ENCODE measurements around the gene ATG7.

DNA sequence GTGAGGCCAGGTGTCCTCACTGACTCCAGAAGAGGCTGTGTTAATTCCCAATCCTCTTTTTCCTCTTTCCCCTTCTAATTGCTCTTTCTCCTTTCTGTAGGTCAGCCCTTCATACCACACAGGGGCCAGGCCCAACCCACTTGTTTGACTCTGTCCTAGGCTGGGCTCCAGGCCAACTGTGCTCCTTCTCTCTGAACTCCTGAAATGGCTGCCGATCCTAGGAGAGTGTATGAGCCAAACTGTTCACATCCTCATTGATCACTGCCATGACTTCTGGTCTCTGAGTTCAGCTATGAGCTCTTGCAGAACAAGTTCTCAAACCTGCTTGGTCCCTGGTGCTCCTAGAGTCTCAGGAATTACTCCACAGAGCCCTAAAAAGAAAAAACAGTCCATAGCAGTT is 226.4 kb downstream of the ATG7 start:
- no peak for TF ChIP-seq EZH2 (IDR thresholded peaks at IDR 0.05; ENCODE audit: borderline replicate concordance, low read depth, low read length, severe bottlenecking)
- TF ChIP-seq, protein P1, sequence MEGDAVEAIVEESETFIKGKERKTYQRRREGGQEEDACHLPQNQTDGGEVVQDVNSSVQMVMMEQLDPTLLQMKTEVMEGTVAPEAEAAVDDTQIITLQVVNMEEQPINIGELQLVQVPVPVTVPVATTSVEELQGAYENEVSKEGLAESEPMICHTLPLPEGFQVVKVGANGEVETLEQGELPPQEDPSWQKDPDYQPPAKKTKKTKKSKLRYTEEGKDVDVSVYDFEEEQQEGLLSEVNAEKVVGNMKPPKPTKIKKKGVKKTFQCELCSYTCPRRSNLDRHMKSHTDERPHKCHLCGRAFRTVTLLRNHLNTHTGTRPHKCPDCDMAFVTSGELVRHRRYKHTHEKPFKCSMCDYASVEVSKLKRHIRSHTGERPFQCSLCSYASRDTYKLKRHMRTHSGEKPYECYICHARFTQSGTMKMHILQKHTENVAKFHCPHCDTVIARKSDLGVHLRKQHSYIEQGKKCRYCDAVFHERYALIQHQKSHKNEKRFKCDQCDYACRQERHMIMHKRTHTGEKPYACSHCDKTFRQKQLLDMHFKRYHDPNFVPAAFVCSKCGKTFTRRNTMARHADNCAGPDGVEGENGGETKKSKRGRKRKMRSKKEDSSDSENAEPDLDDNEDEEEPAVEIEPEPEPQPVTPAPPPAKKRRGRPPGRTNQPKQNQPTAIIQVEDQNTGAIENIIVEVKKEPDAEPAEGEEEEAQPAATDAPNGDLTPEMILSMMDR (IDR thresholded peaks at IDR 0.05; ENCODE audit: borderline replicate concordance, extremely low read depth, low read length, poor library complexity, severe bottlenecking): no peak
